ENCODE results near the gene KLHL40.

KLHL40 gene

DNA sequence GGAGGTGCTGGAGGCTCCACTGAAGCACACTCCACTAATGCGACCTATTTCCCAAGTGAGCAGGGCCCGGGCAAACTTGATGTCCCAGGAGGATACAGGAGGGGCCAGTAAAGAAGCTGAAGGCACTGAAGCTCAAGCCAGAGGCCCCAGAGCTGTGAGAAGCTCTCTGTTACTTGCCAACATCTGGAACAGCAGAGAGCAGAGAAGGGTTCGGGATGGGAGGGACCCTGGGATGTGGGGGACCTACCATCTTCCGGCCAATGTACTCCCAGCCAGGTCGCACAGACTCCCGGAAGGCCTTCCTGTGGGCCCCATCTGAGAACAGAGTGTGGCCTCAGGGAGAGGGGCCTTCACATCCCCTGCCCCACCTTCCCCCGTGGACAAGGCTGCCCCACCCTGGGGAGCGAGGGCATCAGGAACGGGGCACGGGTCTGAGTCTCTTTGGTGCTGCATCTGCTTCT is 14.2 kb downstream of the KLHL40 start:
- Mint-ChIP-seq H3K27me3 (no peaks in the 10 kb centered on the region), H3K9me3 (ENCODE audit: low read depth) (no peaks in the 10 kb centered on the region), H3K4me1 (ENCODE audit: low read depth) (peaks cover 4% of the 10 kb centered on the region), H3K36me3 (no peaks in the 10 kb centered on the region), H3K4me3 (no peak overlapping the region), H3K27ac (no peak overlapping the region)

DNA sequence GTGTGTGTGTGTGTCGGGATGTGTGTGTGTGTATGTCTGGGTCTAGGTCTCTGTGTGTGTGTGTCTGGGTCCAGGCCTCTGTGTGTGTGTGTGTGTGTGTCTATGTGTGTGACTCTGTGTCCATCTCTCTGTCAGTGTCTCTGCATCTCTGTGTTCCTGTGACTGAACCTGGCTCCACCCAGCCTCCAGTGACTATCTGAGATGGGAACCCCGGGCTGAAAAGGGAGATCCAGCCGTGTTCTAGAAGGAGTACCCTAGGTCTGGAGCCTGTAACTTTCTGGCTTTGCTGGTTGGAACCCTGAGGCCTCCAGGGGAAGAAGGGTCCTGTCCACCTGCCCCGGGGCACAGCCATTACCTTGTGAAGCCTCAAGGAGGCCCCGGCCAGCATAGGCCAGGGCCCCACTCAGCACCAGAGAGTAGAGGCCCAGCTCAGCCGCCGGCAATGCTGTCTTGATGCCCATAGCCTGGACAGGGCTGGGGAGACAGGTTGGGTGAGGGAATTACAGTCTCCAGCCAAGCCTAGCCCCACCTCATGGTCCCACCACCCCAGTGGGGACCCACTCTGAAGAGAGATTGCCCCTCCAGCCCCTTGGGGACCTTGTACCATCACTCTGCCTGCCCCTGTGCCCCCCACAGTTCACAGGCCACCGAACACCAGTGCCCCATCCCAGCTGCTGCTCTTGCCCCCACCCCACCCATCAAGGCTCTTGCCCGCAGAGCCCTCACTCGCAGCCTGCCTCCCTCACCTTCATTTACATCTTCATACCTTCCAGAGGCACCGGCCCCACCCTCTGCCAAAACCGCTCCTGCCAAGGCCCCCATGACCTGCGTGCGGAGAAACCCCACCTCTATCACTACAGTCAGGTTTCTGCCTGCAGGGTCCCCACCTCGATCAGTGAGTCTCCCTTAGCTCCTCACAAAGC is 15.3 kb downstream of the KLHL40 start:
- H3K9me3 Mint-ChIP-seq (ENCODE audit: low read depth), result no peaks in the 10 kb centered on the region
- H3K4me1 Mint-ChIP-seq (ENCODE audit: low read depth), result peaks cover 4% of the 10 kb centered on the region
- no peaks in the 10 kb centered on the region for H3K27me3 Mint-ChIP-seq
- no peak overlapping the region for H3K27ac Mint-ChIP-seq
- H3K36me3 Mint-ChIP-seq, result no peaks in the 10 kb centered on the region
- H3K4me3 Mint-ChIP-seq, result no peak overlapping the region

DNA sequence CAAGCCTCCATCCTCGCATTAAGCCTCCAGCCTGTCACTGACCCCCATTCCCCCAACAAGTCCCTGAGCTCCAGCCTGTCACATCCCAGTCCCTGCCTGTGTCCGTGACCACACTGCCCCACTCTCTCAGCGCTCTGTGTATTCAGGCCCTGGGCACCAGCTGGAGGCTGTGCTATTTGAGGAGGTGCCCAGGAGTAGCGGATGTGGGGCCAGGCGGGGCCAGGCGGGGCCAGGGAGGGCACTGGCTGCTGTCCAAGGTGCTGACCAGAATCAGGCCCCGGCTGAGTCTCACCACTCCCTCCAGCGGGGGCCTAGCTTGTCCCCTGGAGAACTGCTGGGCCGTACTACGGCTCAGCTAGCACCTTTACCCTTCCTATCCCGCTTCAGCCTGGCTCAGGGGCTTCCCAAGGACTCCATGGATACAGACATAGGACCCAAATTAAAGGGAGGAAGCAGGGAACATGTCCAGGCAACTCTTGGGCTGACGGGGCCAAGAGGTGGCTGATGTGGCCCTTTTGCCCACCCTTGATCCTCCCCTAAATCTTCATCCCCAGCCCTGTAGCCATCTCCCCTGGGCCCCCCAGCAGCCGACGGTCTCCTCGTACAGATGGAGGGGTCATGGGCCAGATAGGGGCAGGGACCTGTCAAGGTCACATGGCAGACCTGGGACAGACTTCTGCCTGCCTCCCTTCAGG is 16.2 kb downstream of the KLHL40 start:
- H3K4me3 Mint-ChIP-seq, result no peak overlapping the region
- H3K27me3 Mint-ChIP-seq, result no peaks in the 10 kb centered on the region
- no peaks in the 10 kb centered on the region for H3K36me3 Mint-ChIP-seq
- no peaks in the 10 kb centered on the region for H3K9me3 Mint-ChIP-seq (ENCODE audit: low read depth)
- H3K4me1 Mint-ChIP-seq (ENCODE audit: low read depth), result peaks cover 4% of the 10 kb centered on the region
- H3K27ac Mint-ChIP-seq, result no peak overlapping the region

DNA sequence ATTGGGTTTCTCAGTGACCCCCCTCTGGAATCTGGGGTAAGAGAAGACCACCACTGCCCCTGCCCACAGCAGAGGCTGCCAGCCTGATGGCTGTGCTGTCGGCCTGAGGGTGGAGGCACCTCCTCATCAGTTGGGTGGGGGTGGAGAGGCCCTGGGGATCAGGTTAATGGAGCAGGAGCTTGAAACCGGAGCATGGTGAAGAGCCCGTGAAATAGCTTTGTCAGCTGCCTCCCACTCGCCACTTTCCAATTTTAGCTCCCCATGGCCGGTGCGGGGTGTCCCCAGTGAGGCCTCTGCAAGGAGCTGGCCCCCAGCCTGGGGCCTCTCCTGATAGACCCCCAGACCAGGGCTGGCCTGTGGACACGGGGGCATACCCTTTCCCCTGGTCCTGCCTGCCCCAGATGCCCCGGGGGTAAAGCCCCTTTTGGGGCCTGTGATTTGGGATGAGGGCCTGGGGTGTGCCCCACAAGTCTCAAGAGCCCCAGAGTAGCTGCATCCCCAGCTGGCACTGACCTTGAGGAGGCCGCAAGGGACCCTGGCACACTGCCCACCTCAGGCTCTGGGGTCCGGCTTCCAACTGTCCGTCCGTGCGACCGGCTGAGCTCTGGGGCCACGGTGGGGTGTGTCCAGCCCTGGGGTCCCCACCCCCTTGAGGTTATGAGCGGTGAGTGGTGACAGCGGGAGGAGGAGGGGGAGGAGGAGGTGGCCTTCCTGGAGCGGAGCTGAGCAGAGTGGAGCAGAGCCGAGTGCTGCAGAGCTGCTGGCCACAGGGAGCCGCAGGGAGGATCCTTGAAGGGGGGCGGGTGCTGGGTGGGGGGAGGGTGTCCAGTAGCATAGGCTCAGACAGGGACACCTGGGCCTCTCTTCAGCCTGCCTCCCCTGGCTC is 17.0 kb downstream of the KLHL40 start, which contains the start of gene HHATL:
Gene HHATL, minus strand, starts transcription at position 733 of the 886 bp plus-strand sequence. CDS start 1,972 bp downstream, outside the sequence.
- H3K4me1 Mint-ChIP-seq (ENCODE audit: low read depth), result peaks cover 4% of the 10 kb centered on the region
- H3K9me3 Mint-ChIP-seq (ENCODE audit: low read depth), result no peaks in the 10 kb centered on the region
- no peaks in the 10 kb centered on the region for H3K27me3 Mint-ChIP-seq
- H3K36me3 Mint-ChIP-seq, result no peaks in the 10 kb centered on the region
- H3K4me3 Mint-ChIP-seq, result no peak within 1 kb of the TSS
- peak within 1 kb of the TSS; percentile 42 for H3K27ac Mint-ChIP-seq

DNA sequence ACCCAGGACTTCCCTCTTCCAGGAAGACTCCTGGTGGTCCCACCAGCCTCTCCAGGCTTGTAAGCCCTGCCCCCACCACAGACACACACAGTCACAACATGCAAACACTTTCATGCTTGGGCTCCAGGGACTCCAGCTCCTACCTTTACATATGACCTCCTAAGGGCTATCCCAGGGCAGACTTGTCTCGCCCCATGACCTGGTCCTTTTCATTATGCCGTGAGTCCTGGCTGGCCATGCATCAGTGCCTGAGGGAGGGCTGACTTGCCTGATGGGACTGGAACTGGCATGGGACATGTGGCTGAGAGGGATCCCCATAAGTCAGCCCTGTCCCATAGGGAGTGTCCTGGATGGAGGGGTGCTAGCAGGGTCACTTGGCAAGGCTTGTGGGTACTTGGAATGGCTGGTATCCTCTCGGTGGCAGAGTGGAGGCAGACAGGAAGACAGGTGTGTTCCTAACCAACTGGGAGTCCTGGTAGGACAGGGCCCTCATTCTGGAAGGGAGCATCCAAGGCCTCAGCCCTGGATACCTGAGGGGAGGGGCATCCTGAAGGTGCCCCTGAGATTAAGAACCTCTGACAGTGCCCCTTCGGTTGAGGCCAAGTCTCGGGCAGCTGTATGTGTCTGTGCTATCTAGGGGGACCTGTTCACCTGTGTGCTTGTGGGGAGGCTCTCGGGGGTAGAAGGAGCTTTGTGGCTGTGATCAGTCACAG is 17.8 kb downstream of the KLHL40 start:
- H3K27me3 Mint-ChIP-seq, result no peaks in the 10 kb centered on the region
- no peak overlapping the region for H3K4me3 Mint-ChIP-seq
- H3K4me1 Mint-ChIP-seq (ENCODE audit: low read depth), result peaks cover 4% of the 10 kb centered on the region
- peak overlapping the region; percentile 42 for H3K27ac Mint-ChIP-seq
- H3K9me3 Mint-ChIP-seq (ENCODE audit: low read depth), result no peaks in the 10 kb centered on the region
- H3K36me3 Mint-ChIP-seq, result no peaks in the 10 kb centered on the region

DNA sequence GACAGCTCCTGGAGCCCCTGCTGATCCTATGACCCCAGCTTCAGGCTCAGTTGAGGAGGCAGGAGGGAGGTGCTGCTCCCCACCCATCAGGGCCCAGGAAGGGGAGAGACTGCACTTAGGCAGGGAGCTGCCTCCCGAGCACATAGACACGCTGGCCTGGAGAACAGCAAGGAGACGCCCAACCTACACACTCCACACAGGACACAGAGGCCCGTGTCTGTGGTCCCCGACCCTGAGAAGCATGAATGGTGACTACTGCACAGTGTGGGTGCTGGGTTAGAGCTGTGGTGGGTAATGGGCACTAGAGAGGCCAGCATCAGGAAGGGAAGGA is 18.3 kb downstream of the KLHL40 start:
- H3K27me3 Mint-ChIP-seq, result no peaks in the 10 kb centered on the region
- H3K9me3 Mint-ChIP-seq (ENCODE audit: low read depth), result no peaks in the 10 kb centered on the region
- no peak overlapping the region for H3K4me3 Mint-ChIP-seq
- H3K4me1 Mint-ChIP-seq (ENCODE audit: low read depth), result peaks cover 3% of the 10 kb centered on the region
- H3K27ac Mint-ChIP-seq, result peak overlapping the region; percentile 42
- no peaks in the 10 kb centered on the region for H3K36me3 Mint-ChIP-seq

DNA sequence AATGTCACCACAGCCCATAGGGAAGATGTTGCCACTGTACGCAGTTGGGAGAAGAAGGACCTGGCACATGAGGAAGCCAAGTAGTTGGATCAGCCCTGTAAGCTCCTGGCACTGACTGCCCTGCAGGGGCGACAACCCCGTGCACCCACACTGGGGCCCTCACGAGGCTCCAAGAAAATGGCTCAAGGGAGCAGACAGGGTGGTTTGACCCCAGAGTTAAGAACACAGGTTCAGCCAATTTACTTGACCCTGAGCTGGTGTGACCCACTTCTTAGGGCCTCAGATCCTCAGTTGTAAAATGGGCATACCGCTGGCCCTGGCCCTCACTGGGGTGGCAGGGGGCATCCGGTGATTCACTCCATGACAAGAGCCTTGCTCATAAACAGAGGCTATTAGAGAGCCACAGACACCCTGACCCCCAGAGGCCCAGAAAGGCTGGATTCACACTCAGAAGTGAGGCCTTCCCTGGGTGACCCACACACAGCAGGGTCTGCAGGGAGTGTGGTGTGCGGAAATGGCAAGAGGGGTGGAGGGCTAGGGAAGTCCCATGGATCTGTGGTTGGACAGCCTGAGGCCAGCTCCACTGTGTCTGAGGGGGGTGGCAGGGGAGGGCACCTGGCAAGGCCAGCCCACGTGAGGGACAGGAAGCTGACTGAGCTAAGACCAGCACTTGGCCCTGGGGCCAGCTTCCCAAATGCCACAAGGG is 19.0 kb downstream of the KLHL40 start:
- Mint-ChIP-seq H3K4me3 (no peak overlapping the region), H3K9me3 (ENCODE audit: low read depth) (no peaks in the 10 kb centered on the region), H3K4me1 (ENCODE audit: low read depth) (no peaks in the 10 kb centered on the region), H3K27me3 (no peaks in the 10 kb centered on the region), H3K36me3 (no peaks in the 10 kb centered on the region), H3K27ac (no peak overlapping the region)

DNA sequence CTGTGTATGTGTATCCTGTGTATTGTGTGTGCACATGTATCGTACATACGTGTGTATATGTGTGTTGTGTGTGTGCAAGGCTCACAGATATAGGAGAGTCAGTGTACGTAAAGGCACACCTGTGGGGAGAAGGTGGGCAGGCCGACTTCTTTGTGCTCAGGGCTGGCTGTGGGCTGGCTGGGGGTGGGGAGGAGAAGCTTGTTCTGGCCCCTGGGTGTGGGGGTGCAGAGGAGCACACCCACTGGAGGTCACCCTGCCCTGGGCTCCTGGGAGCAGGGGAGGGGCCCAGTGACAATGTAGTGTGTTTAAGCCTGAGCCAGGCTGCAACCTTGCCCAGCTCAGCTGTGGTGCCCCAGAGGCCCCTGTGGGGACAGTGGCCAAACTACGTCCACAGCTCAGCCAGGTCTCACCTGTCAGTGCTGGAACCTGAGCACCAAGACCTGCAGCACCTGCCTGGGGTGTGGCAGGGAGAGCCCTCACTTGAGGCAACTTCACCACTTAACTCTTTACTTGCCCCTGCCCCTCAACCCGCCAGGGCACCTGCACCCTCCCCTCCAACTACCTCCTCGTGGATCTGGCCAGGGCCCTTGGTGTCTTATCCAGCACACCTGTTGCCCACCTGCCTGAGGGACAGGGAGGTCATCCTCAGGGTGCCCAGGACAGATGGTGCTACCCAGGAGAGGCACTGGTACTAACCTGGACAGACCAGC is 19.9 kb downstream of the KLHL40 start:
- H3K9me3 Mint-ChIP-seq (ENCODE audit: low read depth), result no peaks in the 10 kb centered on the region
- no peak overlapping the region for H3K4me3 Mint-ChIP-seq
- H3K36me3 Mint-ChIP-seq, result no peaks in the 10 kb centered on the region
- no peaks in the 10 kb centered on the region for H3K4me1 Mint-ChIP-seq (ENCODE audit: low read depth)
- no peak overlapping the region for H3K27ac Mint-ChIP-seq
- H3K27me3 Mint-ChIP-seq, result no peaks in the 10 kb centered on the region

DNA sequence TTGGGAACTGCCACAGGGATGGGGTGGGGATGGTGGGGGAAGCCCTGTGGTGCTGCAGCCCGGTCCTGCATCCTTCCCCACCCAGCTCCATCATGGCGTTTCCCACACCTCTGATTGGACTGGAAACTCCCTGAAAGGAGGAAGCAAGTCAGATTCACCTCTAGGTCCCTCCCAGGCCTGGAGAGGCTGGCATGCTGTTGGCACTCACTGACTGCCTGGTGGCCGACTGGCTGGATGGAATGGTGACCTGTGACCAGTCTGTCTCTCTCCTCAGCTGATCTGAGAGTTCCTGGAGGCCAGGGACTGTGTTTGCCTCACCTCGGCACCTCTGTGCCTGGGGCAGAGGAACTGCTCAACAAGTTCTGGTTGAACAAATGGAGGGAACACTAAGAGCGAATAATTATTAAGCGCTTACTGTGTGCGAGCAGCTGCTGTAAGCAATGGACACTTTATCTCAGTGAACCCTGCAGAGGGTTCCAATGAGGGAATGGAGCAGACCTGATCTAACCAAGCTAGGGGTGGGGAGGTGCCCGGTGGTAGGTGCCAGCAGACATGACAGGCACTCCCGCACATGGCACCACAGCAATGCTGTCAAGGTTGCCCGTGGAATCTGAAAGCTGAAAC is 20.7 kb downstream of the KLHL40 start:
- no peak overlapping the region for H3K27ac Mint-ChIP-seq
- H3K4me1 Mint-ChIP-seq (ENCODE audit: low read depth), result no peaks in the 10 kb centered on the region
- no peak overlapping the region for H3K4me3 Mint-ChIP-seq
- H3K9me3 Mint-ChIP-seq (ENCODE audit: low read depth), result no peaks in the 10 kb centered on the region
- H3K36me3 Mint-ChIP-seq, result no peaks in the 10 kb centered on the region
- H3K27me3 Mint-ChIP-seq, result no peaks in the 10 kb centered on the region

DNA sequence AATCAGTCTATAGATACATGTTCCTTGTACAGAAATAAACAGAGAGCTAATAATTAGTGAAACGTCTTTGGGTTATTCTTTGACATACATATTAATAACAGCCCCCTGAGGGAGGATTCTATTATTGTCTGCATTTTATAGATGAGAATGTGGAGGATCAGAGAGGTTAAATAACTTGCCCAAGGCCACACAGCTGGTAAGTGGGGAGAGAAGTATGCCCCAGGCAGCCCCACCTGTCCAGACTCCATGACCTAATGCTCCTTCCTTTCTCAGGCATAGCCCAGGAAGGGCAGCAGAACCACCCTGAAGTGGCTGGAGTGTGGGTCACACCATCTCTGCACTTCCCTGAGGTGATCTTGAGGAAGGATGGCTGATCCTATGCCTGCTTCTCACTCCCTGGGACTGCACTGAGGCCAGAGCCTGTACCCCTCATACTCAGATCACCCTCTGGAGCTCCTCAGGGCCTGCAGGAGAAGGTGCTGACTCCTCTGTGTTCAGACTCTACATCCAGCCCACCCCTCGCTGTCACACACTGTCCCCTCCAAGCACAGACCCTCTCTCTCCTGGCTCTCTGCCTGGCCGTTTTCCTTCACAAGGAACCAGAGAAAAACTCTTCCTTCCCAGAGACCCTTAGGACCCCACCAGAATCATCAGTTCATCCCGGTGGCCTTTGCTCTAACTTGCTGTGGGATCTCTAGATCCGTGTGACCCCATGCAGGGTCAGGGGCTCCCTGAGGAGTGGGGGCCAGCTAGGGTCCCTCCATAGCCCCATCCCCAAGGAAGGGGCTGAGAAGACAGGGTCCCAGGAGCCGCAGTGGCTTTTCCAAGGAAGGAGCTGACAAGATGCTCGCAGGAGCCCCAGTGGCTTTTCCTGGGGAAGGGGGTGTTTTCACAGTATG is 21.6 kb downstream of the KLHL40 start:
- no peak overlapping the region for H3K4me3 Mint-ChIP-seq
- H3K9me3 Mint-ChIP-seq (ENCODE audit: low read depth), result no peaks in the 10 kb centered on the region
- no peak overlapping the region for H3K27ac Mint-ChIP-seq

DNA sequence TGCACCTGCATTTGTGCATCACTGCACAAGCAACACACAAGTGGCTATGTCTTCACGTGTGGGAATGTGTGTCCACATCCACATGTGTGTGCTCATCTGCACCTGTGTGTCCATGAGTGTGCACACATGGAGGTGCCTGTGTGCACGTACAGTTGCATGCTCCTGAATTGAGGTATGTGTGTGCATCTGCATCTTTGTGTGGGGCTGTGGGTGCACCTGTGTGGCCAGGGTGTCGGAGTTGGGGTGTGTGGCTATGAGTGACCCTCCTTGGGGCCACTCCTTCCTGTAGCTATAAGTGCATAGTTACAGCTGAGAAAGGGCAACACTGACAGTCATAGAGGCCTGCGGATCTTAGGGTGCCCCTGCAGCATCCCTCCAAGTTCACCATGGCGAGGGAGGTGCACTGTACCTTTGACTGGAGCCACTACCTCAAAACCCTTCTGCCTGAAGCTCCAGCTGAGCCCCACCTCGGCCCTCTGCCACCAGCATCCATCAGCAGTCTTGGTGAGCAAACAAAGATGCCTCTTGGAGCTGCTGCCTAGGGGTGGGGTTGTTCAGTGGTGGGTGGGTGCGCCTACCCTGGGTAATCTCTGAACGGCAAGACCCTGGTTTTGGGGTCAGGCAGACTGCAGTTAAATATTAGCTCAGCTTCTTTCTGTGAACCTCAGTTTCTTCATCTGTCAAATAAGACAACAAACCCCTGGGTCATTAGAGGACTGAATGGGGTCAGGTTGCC is 22.5 kb downstream of the KLHL40 start:
- H3K4me3 Mint-ChIP-seq, result no peak overlapping the region
- H3K4me1 Mint-ChIP-seq (ENCODE audit: low read depth), result no peaks in the 10 kb centered on the region
- no peaks in the 10 kb centered on the region for H3K9me3 Mint-ChIP-seq (ENCODE audit: low read depth)
- no peaks in the 10 kb centered on the region for H3K27me3 Mint-ChIP-seq
- no peaks in the 10 kb centered on the region for H3K36me3 Mint-ChIP-seq
- no peak overlapping the region for H3K27ac Mint-ChIP-seq

More for the DNA sequence above, 21.6 kb downstream of the KLHL40 start:
- no peaks in the 10 kb centered on the region for H3K4me1 Mint-ChIP-seq (ENCODE audit: low read depth)
- no peaks in the 10 kb centered on the region for H3K36me3 Mint-ChIP-seq
- no peaks in the 10 kb centered on the region for H3K27me3 Mint-ChIP-seq
